Measurements from ENCODE around the gene PANX1.

PANX1 gene

DNA sequence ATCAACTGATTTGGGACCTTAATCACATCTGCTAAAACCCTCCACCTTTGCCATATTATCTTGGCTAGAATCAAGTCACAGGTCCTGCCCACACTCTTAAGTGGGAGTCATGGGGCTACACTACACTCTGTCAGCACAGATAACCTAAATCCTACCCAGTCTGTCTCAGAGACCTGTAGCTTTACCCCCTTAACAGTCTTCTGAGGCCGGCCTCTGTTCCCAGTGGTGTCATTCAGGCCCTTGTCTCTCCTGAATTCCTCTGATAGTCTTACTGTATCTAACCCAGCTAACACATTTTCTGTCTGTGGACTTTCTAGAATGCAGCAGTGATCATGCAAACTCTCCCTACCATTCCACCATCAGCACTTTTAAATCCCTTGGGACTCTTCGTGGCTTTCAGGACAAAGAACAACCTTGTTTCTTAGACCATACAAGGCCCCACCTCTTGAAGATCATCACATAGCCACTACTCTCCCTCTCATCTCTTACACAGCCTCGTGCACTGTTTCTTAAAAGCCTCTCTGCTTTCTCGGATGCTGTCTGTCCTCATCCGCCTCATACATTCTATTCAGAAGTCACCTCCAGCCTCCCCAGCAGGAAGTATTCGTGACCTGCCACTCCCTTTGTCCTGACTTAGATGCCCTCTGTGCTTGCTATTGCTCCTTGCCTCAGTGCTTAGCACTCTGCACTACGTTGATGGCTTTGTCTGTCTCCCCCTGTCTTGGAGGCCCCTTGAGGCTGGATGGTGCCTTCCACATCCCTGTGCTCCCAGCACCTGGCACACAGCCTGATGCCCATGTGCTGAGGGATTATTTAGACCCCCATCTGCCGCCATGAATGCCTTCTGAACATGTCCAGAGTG is 57.9 kb downstream of the PANX1 start:
- no peak for DNase-seq

DNA sequence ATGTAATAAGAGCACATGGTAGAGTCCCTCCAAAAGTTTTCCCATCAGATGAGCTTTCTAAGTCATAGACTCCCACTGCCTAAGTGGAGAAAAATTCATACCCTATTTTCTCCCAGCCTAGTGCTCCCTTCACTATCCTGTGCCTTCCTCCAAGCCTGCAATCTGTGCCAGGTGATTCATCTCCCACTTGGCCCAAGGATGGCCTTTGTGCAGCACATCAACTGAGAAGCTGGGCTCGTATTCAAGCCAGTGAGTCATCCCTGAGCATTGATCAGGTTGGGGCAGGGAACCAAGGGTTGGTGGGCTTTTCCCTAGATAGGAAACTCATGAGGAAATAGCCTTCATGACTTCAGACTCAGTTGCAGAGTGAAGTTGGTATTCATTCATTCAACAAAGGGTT is 64.6 kb downstream of the PANX1 start:
- DNase-seq: no peak

DNA sequence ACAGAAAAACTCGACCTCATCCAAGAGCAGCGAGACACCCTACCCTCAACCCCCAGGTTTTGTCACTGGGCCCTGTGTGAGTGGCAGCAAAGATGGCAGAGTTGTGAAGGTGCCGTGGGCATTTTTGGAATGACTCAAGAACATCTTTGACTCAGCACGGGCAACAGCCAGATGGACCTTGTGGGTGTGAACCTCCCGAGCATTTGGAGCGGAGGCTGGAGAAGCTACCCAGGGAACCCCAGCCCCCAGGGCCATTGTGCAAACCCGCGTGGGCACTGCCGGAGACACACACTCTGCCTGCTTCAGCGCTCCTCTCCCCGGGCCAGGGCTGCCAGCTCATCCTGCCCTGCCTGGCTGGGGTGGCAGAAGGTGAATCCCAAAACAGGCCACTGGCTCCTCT is 66.1 kb downstream of the PANX1 start:
- DNase-seq: no peak

DNA sequence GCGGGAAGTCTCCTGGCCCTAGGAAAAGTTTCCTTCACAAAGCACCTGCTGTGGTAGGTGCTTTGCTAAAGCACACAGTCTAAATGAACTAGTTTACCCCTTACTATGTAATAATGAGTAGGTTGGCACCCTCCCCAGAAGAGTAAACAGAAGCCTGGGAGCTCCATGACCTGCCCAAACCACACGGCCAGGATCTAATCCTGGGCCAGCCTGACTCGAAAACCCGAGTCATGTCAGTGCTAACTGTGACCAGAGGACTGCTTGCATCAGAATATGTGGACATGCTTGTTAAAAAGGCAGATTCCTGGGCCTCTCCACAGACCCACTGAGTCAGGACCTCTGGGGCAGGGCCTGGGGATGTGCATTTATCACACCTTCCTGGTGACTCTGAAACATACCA is 67.7 kb downstream of the PANX1 start:
- no peak for DNase-seq

DNA sequence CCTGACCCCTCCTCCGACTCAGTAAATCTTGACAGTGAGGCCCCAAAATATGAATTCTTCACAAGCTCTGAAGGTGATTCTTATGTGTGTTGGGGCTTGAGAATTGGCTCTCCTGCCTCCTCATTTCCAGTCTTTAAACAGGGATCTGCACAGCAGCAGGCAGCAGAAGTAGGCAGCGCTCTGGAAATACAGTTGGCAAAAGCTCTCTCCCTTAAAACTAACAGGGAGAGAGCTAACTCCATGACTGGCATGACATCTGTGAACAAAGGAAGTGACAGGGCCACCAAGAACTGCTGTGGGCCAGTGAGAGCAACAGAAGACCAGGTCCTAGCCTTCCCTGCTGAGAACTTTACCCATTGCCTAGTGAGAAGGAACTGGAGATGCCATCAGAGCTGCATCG is 70.1 kb downstream of the PANX1 start:
- DNase-seq: no peak

DNA sequence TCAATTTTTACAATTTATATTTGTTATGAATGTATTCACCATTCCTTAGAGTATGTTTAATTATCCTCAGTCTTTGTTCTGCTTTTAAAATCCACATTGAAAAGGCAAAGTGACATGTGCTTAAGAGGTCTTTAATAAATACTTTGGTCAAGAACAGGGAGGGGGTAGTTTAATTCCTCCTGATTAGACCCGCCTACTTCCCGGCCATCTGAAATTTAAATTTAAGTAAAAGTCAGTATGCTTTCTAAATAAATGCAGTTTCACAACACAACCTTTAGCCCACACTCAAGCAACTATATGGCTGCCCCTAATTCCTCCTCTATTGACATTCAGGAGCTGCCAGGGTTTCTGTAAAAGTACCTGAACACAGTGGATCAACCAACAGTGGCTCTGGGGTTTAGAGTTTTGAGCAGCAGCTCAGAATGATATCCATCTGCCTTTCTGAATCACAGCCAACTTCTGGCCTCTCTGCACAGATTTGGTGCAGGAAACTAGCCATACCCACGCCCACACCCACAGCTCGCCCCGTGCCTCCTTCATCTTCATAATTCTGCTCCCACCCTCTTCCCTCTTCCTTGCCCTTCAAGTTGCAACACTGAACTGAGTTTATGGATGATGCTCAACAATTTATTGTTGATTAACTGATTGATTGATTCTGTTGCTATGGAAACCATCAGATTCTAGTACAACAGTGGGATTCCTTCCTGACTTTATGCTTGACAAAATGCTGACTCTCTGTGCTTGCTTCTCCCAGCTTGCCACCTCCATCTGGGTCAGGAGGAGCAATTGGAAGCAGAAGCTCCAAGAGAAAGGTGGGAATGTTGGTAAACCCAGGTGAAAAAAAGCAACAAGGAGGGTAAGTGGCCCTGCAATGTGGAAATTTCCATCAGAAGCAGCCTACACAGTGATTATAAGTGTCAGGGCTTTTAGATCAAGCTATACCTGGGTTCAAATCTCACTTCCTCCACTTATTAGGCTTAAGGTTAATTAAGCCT is 70.8 kb downstream of the PANX1 start:
- DNase-seq: no peak

DNA sequence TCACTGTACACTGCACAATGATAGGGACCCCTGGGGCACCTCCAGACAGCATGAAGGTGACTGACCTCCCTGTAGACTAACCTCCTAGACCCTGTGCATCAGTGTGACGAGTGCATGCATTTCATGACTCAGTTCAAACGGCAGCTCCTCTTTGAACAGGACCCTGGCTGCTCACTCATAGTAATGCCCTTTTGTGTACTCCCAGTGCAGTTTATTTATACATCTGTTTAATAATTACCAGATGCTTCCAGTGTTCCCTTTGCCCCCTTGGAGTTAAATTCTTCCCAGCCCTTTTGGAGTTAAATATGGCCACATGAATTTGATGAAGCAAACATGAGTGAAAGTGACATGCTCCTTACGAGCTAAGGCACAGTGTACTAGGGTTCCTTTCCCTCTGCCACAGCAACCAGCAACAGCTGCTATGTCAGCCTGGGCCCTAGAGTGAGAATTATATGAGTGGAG is 72.4 kb downstream of the PANX1 start:
- DNase-seq: no peak

DNA sequence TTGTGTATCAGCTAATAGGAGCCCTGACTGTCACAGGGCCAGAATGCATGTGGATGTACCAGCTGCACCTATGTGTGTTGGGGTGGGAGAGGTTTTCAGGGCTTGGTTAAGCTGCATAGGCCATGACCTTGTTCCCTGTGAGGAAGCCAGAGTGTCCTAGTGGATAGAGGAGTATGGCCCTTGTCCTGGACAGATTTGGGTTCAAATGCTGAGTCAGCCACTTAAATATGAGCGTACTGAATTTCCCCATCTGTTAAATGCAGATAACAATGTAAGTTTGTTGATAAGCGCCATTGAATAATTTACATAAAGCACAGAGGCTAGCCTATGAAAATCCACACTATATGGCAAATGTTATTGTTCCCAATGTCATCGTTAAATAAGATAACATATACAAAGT is 74.4 kb downstream of the PANX1 start:
- no peak for DNase-seq

DNA sequence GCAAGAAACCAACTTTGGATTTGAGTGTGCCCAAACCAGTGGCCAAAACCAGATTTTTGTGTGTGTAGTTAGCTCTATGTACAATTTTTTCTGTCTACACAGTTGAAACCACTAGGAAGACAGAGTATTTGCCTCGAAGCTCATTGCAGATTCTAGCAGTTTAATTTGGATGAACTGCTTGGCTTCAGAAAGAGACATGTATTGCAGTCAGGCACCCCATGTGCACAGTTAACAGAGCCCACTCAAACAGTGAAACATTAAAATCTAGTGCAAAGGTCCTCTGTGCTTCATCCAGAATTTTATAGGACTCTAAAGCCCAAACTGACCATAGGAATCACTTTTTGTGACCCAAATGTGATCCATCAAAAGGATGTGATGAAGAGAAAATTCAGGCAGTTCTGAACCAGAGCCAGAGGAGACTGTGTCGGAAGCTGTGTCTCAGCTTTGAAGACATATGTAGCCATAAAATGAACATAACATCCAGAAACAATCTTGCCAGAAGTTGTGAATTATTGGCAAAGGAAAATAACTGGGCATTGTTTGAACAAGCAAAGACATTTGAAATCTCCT is 82.7 kb downstream of the PANX1 start:
- no peak for DNase-seq

DNA sequence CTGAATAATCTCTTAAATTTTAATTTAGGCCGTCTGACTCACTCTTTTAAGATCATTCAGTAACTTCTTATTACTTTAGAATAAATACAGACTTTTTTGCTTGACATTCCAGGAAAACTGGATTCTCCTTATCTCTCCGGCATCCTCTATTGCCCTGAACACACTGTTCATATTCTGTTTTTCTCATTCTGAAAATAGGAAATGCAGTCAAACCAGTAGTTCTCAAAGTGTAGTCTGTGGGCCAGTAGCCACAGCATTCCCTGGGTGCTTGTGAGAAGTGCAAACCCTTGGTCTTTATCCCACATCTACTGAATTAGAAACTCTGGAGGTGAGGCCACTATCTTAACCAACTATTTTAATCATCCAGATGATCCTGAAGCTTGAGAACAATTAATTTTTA is 84.3 kb downstream of the PANX1 start:
- no peak for DNase-seq

DNA sequence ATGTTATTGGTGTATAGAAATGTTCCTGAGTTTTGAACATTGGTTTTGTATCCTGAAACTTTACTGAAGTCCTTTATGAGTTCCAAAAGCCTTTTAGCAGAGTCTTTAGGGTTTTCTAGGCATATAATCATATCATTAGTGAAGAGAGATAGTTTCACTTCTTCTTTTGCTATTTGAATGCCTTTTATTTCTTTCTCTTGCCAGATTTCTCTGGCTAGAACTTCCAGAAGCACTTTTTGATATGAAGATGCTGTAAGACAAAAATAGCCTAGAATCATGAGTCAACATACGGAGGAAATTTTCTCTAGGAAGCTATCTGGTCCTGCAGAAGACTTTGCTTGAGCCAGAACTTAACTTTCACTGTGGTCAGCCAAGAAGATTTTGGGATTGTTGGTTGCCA is 89.1 kb downstream of the PANX1 start:
- no peak for DNase-seq

DNA sequence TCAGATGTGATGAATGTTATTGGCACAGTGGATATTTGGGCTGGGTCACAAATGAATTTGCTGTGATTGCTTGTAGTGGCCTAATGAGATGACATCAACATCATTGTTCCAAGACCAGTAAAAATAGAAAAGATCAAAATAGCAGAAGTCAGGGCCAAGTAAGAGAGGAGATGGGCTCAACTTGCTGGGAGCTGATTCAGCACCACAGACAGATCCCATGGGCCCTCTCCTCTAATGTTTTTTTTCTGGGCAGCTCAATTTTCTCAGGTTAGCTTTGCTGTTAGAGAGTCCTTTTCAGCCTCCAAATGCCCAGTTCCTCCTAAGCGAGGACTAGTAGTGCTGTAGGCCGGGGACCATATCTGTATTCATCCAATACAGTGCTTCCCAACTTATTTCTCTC is 89.7 kb downstream of the PANX1 start:
- DNase-seq: no peak

DNA sequence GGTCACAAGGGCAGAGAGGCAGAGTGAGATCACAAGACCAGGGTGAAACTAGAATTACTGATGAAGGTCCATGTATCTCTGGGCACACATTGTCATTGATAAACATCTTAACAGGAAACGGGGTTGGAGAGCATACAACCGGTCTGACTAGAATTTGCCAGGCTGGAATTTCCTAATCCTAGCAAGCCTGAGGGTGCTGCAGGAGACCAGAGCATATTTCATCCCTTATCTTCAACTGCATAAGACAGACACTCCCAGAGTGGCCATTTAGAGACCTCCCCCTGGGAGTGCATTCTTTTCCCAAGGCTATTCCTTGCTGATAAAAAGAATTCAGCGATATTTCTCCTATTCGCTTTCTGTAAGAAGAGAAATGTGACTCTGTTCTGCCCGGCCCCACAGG is 91.1 kb downstream of the PANX1 start:
- DNase-seq: no peak

DNA sequence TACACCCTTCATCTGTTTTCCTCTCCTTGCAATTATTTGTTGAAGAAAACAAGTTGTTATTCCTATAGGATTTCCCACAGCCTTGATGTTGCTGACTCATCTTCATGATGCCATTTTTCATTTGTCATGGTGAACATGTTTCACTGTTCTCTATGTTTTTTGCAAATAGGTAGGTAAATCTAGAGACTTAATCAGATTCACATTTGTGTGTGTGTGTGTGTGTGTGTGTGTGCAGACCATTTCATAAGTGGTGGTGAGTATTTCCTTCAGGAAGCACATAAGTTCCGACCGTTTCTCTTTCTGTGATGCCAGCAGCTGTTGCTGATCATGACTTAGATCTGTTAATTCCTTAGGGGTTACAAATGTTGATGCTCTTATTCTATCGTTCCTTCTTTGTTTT is 95.4 kb downstream of the PANX1 start:
- DNase-seq: no peak
